ENCODE results near the gene ARHGEF3. TPM values are rescaled to one million over a fixed set of nuclear protein-coding genes. Genes with fewer than 3 reads are reported as not detected.
"Not testable (repeated sequence)": the region's sequence is repeated elsewhere in the genome, so short reads cannot be mapped to it uniquely, and the experiment has no call there.

Gene ARHGEF3
- total RNA-seq, 1 donor from 2014 or later, result 72.2 TPM

- Mint-ChIP-seq H3K4me1 (ENCODE audit: low read depth) (no peaks in the 10 kb centered on the region), H3K27ac (no peak overlapping the region), H3K36me3 (ENCODE audit: insufficient read depth) (no peaks in the 10 kb centered on the region), H3K4me3 (ENCODE audit: low read depth) (no peak overlapping the region), H3K27me3 (no peaks in the 10 kb centered on the region), H3K9me3 (ENCODE audit: low read depth) (no peaks in the 10 kb centered on the region)
- no peak for TF ChIP-seq CTCF (IDR thresholded peaks at IDR 0.05; ENCODE audit: unreplicated experiment)
- DNase-seq (ENCODE audit: low spot score, unreplicated experiment), result no peak
These were observed 108.0 kb downstream of the ARHGEF3 start for GRCh38 chr3:56693750-56694149.

DNA sequence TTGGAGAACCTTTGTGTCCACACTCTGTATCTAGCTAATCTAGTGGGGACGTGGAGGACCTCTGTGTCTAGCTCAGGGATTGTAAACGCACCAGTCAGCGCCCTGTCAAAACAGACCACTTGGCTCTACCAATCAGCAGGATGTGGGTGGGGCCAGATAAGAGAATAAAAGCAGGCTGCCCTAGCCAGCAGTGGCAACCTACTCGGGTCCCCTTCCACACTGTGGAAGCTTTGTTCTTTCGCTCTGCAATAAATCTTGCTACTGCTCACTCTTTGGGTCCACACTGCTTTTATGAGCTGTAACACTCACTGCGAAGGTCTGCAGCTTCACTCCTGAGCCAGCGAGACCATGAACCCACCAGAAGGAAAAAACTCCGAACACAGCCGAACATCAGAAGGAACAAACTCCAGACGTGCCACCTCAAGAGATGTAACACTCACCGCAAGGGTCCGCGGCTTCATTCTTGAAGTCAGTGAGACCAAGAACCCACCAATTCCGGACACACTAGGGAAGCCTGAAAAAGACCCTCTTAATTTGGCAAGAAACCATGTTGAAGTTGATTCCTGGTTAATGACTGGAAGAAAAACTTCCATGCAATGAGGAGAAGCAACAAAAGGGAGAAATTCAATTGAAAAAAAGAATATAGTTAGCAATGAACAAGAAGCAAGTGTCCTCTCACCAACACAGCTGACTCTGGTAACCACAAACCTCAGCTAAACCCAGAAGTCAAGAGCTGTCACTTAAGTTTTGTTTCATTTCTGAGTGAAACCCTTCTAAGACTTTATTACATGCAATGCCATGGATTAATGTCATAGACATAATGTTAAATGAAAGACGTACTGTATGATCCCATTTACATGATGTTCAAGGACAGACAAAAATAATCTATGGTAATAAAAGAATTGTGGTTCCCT lies 109.0 kb downstream of the ARHGEF3 start:
- not testable (repeated sequence) for H3K27me3 Mint-ChIP-seq; H3K4me3 Mint-ChIP-seq (ENCODE audit: low read depth); H3K36me3 Mint-ChIP-seq (ENCODE audit: insufficient read depth); DNase-seq (ENCODE audit: low spot score, unreplicated experiment); H3K27ac Mint-ChIP-seq; H3K4me1 Mint-ChIP-seq (ENCODE audit: low read depth); H3K9me3 Mint-ChIP-seq (ENCODE audit: low read depth)

DNA sequence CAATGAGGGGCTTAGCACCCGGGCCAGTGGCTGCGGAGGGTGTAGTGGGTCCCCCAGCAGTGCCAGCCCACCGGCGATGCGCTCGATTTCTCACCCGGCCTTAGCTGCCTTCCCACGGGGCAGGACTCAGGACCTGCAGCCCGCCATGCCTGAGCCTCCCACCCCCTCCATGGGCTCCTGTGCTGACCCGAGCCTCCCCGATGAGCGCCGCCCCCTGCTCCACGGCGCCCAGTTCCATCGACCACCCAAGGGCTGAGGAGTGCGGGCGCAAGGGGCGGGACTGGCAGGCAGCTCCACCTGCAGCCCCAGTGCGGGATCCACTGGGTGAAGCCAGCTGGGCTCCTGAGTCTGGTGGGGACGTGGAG lies 109.8 kb downstream of the ARHGEF3 start:
- H3K27me3 Mint-ChIP-seq; H3K4me3 Mint-ChIP-seq (ENCODE audit: low read depth); H3K27ac Mint-ChIP-seq; H3K9me3 Mint-ChIP-seq (ENCODE audit: low read depth); H3K4me1 Mint-ChIP-seq (ENCODE audit: low read depth); DNase-seq (ENCODE audit: low spot score, unreplicated experiment); H3K36me3 Mint-ChIP-seq (ENCODE audit: insufficient read depth): not testable (repeated sequence)

GRCh38 chr3:56691165-56692000 lies 110.4 kb downstream of the ARHGEF3 start:
- no peak overlapping the region for H3K27ac Mint-ChIP-seq
- no peak for TF ChIP-seq CTCF (IDR thresholded peaks at IDR 0.05; ENCODE audit: unreplicated experiment)

GRCh38 chr3:56689303-56689702 lies 112.4 kb downstream of the ARHGEF3 start:
- Mint-ChIP-seq H3K4me3 (ENCODE audit: low read depth) (no peak overlapping the region), H3K36me3 (ENCODE audit: insufficient read depth) (peaks cover 2% of the 10 kb centered on the region), H3K27ac (no peak overlapping the region), H3K9me3 (ENCODE audit: low read depth) (peaks cover 1% of the 10 kb centered on the region), H3K27me3 (no peaks in the 10 kb centered on the region), H3K4me1 (ENCODE audit: low read depth) (no peaks in the 10 kb centered on the region)
- TF ChIP-seq CTCF (IDR thresholded peaks at IDR 0.05; ENCODE audit: unreplicated experiment), result no peak
- DNase-seq (ENCODE audit: low spot score, unreplicated experiment), result no peak

More at GRCh38 chr3:56691165-56692000, 110.4 kb downstream of the ARHGEF3 start:
- no peak for DNase-seq (ENCODE audit: low spot score, unreplicated experiment)
- H3K9me3 Mint-ChIP-seq (ENCODE audit: low read depth), result no peaks in the 10 kb centered on the region
- no peaks in the 10 kb centered on the region for H3K36me3 Mint-ChIP-seq (ENCODE audit: insufficient read depth)
- H3K27me3 Mint-ChIP-seq, result no peaks in the 10 kb centered on the region
- H3K4me3 Mint-ChIP-seq (ENCODE audit: low read depth), result no peak overlapping the region
- no peaks in the 10 kb centered on the region for H3K4me1 Mint-ChIP-seq (ENCODE audit: low read depth)

- no peaks in the 10 kb centered on the region for H3K27me3 Mint-ChIP-seq
- DNase-seq (ENCODE audit: low spot score, unreplicated experiment), result no peak
- peaks cover 9% of the 10 kb centered on the region for H3K9me3 Mint-ChIP-seq (ENCODE audit: low read depth)
- peaks cover 7% of the 10 kb centered on the region for H3K36me3 Mint-ChIP-seq (ENCODE audit: insufficient read depth)
- no peak overlapping the region for H3K27ac Mint-ChIP-seq
- no peak for TF ChIP-seq CTCF (IDR thresholded peaks at IDR 0.05; ENCODE audit: unreplicated experiment)
- no peaks in the 10 kb centered on the region for H3K4me1 Mint-ChIP-seq (ENCODE audit: low read depth)
- no peak overlapping the region for H3K4me3 Mint-ChIP-seq (ENCODE audit: low read depth)
These were observed 113.6 kb downstream of the ARHGEF3 start for GRCh38 chr3:56688191-56688590.
